ELF-1 (cell line): ENCODE measurements around the gene PARD6B.
A peak's percentile ranks its signal among the peaks of the same experiment; 100 is the strongest.
"Not testable (repeated sequence)": the region's sequence is repeated elsewhere in the genome, so short reads cannot be mapped to it uniquely, and the experiment has no call there.

Experiments used
- DNase-seq: peaks from one replicate; pipeline ENCODE4 v3.0.0-alpha.2; 2016; ENCODE audit warnings: low read depth, low spot score

The PARD6B gene

GRCh38 chr20:50774515-50774914, 43.1 kb downstream of the PARD6B start:
- no peak for DNase-seq

DNA sequence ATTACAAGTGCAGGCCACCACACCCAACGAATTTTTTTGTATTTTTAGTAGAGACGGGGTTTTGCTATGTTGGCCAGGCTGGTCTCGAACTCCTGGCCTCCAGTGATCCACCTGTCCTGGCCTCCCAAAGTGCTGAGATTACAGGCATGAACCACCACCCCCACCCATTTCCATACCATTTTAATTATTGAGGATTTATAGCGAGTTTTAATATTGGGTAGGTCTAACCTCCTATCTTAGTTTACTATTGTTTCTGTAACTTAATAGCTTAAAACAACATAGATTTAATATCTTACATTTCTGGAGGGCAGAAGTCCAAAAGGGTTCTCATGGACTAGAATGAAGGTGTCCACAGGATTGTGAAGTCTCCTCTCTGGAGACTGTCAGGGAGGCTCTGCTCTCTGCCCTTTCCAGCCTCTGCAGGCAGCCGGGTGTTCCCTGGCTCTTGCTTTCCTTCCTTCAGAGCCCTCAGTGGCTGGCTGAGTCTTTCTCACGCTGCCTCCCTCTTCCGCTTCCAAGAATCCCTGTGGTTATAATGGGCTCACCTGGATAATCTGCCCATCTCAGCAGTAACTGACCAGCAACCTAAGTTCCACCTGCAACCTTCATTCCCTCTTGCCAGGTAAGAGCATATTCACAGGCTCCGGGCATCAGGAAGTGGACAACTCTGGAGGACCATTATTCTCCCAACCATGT, 44.9 kb downstream of the PARD6B start:
- DNase-seq: peak; percentile 24

DNA sequence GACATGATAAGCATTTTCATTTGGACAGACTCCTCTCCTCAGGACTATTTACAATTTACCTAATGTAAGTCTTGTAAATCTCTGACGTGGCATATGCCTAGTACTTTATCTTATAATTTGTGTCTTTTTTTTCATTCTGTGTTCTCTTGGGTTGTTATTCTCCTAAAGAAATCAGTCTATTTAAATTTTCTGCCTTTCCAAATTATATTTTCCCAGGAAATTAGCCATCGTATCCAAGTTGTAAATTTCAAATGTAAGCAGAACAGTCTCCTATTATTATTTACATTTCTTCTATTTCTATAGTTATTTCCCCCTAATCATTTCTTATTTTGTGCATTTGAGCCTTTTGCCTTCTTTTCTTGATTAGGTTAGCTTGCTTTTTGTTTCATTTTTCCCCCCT, 46.0 kb downstream of the PARD6B start:
- no peak for DNase-seq

DNA sequence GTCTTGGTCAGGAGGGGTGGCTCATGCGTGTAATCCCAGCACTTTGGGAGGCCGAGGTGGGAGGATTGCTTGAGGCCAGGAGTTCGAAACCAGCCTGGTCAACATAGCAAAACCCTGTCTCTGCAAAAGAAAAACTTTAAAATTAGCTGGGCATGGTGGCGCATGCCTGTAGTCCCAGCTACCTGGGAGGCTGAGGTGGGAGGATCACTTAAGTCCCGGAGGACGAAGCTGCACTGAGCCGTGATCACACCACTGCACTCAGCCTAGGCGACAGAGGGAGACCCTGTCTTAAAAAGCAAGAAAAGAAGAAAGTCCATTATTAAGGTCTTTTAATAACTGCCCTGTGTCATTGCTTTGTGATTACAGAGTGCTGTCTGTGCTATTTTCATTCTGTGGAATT, 47.6 kb downstream of the PARD6B start:
- not testable (repeated sequence) for DNase-seq

DNA sequence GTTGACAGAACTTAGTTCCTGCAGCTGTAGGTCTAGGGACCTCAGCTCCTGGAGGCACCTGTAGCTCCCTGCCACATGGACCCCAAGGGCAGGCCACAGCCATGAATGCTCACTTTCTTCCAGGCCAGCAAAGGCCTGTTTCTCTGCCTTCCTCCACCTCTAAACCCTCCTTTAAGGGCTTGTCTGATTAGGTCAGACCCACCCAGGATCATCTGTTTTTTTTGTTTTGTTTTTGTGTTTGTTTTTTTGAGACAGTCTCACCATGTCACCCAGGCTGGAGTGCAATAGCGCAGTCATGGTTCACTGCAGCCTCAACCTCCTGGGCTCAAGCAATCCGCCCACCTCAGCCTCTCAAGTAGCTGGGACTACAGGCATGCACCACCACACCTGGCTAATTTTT, 52.0 kb downstream of the PARD6B start:
- DNase-seq: no peak

DNA sequence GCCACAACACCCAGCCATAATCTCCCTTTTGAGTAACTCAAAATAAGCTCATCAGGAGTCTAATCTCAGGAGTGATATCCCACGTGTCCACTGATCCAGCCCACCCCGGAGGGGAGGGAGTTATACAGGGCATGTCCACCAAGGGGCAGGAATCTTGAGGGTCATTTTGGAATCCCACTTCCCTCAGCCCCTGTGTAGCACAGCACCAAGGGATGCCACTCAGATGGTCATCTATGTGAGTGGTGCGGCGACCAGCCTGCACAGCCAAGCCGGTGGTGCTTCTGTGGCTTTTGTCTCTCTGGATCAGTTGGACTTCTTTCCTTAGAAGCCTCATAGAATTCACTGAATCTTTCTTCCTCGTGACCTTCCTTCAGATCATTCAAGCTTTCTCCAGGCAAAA, 52.5 kb downstream of the PARD6B start:
- no peak for DNase-seq

DNA sequence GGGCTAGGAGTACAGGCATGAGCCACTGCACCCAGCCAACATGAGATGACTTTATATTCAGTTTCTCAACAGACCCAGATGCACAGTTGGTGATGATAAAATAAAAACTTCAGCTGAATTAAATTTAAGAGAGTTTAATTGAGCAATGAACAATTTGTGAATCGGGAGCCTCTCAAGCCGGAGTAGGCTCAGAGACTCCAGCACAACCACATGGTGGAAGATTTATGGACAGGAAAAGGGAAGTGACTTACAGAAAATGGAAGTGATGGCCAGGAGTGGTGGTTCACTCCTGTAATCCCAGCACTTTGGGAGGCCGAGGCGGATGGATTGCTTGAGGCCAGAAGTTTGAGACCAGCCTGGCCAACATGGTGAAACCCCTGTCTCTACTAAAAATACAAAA, 53.1 kb downstream of the PARD6B start:
- no peak for DNase-seq

- no peak for DNase-seq
Observed at GRCh38 chr20:50786703-50787102, 55.3 kb downstream of the PARD6B start.

GRCh38 chr20:50787181-50787580, 55.8 kb downstream of the PARD6B start:
- no peak for DNase-seq

GRCh38 chr20:50788045-50788991, 56.9 kb downstream of the PARD6B start:
- peak; percentile 35 for DNase-seq

DNA sequence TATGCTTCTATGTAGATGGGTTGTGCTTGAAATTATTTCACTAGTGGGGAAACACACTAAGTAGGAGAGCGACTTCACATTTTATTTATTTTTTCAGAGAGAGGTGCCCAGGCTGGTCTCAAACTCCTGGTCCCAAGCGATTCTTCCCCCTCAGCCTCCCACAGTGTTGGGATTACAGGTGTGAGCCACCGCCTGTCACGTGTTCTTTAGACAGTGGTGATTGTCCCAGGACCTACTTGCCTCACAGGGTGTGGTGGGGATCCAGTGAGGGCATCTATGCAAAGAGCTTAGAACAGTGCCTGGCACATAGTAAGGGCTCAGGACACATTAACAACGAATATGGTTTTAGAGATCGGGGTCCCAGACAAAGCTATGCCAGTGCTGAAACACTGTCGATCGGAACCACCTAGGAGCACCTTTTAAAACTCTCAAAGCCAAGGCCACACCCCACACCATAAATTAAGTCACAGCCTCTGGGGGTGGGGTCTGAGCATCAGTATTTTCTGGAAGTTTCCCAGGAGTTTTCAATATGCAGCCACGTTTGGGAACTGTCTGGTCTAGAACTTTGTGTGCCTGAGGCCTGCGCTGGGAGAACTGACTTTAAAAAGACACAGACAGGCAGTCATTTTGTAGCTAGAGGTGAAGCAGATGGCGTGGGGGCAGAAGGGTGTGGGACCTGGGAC, 58.7 kb downstream of the PARD6B start:
- DNase-seq: no peak

GRCh38 chr20:50790651-50791277, 59.4 kb downstream of the PARD6B start:
- DNase-seq: peak; percentile 97

DNA sequence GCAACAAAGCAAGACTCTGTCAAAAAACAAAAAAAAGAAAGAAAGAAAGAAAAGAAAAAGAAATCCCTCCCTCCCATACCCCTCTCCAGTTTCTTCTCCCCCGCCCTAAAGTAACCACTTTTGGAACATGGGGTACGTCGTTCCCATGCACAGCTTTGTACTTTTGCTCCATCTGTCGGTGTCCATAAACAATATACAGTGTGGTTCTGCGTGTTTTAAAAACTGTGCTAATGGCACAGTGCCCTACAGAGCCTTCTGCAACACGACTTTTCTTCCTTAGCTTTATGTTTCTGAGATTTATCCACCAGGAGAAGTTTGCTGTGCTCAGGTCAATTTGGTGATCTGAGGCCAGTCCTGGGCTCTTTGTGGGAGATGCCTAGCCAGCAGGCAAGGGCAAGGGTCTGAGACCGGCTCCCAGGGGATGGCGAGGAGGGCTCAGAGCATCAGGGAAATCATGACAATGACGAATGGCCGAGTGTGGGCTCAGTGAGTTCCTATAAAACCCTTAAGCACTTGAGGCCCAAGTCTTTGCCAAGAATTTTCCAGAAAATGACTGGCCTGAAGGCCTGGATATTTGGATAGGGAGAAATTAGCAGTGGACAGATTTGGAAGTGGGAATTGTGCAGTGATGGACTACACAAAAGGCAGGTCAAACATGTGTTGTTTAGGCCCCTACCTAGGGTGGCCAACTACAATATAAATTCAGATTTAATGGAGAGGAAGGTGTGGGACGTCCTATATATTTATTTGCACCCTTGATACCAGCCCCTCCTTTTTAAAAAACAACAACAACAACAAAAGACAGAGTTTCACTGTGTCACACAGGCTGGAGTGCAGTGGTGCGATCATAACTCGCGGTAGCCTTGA, 61.6 kb downstream of the PARD6B start:
- peak; percentile 27 for DNase-seq

DNA sequence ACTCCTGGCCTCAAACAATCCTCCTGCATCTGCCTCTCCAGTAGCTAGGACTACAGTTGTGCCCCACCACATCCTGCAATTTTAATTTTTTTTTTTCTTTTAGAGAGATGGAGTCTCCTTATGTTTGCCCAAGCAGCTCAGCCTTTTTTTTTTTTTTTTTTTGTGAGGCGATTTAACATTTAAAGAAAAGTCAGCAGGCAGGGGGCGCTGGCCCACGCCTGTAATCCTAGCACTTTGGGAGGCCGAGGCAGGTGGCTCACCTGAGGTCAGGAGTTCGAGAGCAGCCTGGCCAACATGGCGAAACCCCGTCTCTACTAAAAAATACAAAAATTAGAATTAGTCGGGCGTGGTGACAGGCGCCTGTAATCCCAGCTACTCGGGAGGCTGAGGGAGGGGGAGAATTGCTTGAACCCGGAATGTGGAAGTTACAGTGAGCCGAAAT, 62.2 kb downstream of the PARD6B start:
- peak; percentile 70 for DNase-seq

DNA sequence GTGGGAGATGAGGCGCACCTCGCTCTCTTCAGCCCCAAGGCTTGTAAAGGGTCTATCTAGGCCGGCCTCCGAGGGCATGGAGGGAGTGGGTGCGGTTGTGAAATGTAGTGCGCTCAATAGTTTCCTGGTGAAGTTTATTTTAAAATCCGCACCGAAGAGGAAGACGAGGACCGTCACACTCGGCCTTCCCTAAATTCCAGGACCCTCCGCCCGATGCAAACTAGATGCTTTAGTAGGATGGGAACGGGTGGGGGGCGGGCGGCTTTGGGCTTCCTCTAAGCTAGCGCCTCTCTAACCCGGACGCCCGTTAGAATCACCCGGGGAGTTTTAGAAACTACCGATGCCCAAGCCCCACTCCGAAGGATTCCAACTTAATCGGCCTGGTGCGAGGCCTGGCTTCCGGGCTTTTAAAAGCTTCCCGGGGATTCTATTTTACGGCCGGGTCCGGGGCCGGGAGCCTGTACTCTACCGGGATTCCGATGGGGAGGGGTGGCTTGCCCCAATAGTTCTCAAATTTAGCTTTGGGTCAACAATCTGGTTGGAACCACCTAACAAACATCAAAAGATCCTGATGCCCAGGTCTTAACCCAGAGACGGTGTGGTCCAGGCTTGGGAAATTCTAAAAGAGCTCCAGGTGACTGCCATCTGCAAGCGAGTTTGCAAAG, 62.9 kb downstream of the PARD6B start:
- DNase-seq: no peak

DNA sequence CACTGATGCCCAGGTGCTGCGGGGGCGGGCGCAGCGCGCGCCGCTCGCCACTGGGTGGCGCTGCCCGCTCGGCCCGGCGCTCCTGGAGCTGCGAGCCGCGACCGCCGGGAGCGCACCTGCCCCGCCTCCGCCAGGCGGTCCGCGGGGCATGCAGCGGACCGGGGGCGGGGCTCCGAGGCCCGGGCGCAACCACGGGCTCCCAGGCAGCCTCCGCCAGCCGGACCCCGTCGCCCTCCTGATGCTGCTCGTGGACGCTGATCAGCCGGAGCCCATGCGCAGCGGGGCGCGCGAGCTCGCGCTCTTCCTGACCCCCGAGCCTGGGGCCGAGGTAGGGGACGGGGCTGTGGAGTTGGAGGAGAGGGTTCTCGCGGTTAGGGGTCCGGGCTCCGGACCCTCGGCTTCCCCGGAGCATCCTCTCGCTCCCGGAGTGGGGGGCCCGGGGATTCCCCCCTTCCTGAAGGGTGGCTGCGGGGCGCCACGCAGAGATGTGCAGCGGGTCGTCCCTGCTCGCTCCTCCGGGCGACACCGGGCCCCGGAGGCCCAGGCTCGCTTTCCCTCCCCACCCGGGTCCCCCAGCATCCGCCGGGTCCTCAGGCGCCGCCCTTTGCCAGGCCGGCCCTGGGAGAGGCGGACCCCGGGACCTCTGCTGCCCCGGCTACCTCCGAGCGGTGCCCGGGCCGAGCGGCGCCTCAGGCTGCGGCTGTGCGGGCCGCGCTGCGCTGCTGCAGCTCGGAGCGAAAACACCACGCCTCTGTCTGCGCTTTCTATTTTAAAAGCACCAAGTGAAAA, 63.7 kb downstream of the PARD6B start, which contains the start of gene BCAS4:
TSS of gene BCAS4 (plus strand) at position 216 of the 789 bp plus-strand sequence. CDS start at position 239, 23 bp downstream.
- DNase-seq: peak; percentile 94

- DNase-seq: no peak
Observed at GRCh38 chr20:50797142-50797541, 65.8 kb downstream of the PARD6B start.

DNA sequence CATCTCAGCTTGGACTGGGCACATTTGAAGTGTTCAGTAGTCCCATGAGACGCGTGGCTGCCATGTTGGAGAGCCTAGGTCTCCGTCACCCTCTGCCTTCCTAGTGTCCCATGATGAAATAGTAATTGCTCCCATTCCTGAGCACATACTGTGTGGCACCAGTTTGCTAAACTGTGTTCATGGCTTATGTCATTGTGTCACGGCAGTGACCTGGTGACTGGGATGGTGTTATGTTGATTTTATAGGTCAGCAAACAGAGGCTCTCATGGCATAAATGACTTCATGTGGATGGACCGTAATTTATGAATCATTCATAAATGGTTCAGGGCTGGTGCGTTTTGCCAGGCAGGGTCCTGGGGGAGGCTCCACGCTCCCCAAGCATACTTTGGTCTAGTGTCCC, 67.3 kb downstream of the PARD6B start:
- DNase-seq: no peak

DNA sequence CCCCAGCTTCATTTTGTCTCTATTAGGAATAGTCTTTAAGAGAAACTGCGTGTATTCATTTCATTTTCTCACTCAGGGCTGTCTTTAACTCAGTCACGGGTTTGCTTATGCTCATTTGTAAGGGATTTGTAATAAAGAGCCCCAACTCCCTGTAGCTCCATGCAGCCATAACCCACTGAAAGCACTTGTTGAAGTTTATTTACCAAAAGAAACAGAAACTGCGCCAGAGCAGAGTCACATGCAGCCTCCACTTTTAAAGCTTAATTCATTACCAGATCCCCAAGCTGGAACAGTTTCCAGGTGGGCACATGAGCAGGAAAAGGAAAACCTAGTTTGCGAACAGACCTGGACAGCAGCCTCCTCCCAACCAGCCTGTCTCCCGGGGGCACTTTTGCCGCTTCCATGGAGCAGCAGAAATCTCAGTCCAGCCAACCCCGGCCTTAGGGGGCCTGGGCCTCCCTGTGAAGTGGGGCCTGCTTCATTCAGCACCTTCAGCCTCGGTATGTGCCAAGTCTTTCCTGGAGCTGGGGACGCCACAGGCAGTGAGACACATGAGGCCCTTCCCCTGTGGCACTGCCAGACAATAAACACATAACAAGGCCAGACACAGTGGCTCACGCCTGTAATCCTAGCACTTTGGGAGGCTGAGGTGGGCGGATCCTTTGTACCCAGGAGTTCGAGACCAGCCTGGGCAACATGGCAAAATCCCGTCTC, 68.0 kb downstream of the PARD6B start:
- peak; percentile 44 for DNase-seq
